Psoas muscle (tissue), 8 donors: Measurements from ENCODE around the gene MAGI2. TPM values are rescaled to one million over a fixed set of nuclear protein-coding genes. Genes with fewer than 3 reads are reported as not detected.

ENCODE experiments used
- ATAC-seq, 4 donors: fragments of 200-7000 bp; cut with Tn5 transposase; one replicate each; pipeline ENCODE4 v1.9.1; 2020; ENCODE audit warnings: moderate library complexity in 3 of 4, mild to moderate bottlenecking in 2 of 4
- DNase-seq, 2 donors: peaks; one replicate each; pipeline ENCODE4 v3.0.0-alpha.2; 2020
- H3K27ac ChIP-seq: fragments of 200-600 bp; one replicate; pipeline ENCODE4 v1.8.0; 2022
- H3K27me3 ChIP-seq, 3 donors: fragments of 200-600 bp in 1 of 3; one replicate each; pipeline versions ENCODE4 v1.6.1 to v1.8.0; 2013 to 2022; ENCODE audit warnings: low read length in 2 of 3, mild to moderate bottlenecking in 2 of 3, moderate library complexity in 1 of 3; ENCODE audit not compliant: insufficient read depth in 3 of 3
- H3K36me3 ChIP-seq, 2 donors: fragments of 200-600 bp in 1 of 2; one replicate each; pipeline versions ENCODE4 v1.6.1 to v1.8.0; 2013 to 2022; ENCODE audit warnings: low read depth in 1 of 2, mild to moderate bottlenecking in 1 of 2, moderate library complexity in 1 of 2; ENCODE audit not compliant: insufficient read depth in 1 of 2
- H3K4me1 ChIP-seq: fragments of 200-600 bp; one replicate; pipeline ENCODE4 v1.8.0; 2022
- H3K4me3 ChIP-seq: fragments of 200-600 bp; one replicate; pipeline ENCODE4 v1.8.0; 2022; ENCODE audit warnings: mild to moderate bottlenecking
- H3K9me3 ChIP-seq: fragments of 200-600 bp; one replicate; pipeline ENCODE4 v1.8.0; 2022
- CTCF ChIP-seq: fragments of 200-600 bp; IDR thresholded peaks from one replicate; pipeline ENCODE4 v1.8.0; 2022; ENCODE audit warnings: antibody characterized with exemption
- WGBS, 3 donors: extraction: QIAGEN DNeasy Blood & Tissue Kit; methylation state at CpG; one replicate each; pipeline versions ENCODE4 v1.1.6 to v1.1.7; 2013; 5-methylcytosine and 5-hydroxymethylcytosine counted together
- intact Hi-C, 2 donors: fragments of 100-400 bp; cut with DNase I; formaldehyde crosslinking; loops; one replicate each; pipeline versions ENCODE4 v1.11.0 to v1.14.2; 2022
- polyA plus RNA-seq, 3 donors: library from polyadenylated mRNA; stranded (reverse); fragments of 200-250 nt; gene quantifications; one replicate each; pipeline ENCODE4 v1.2.3, GENCODE V29; 2013
- total RNA-seq, 4 donors: library from RNA; stranded (reverse); fragmentation: NEBNext Ultra II Directional in 2 of 4; extraction: Animal tissue kit (Norgen Biotek cat#: 25700) in 2 of 4; gene quantifications; one replicate each; pipeline versions ENCODE4 v1.2.1 to v1.2.4, GENCODE V29; 2021 to 2023
- donor health status: healthy with polysubstance abuse.
- donor health status: DM: no; HTN: no; CAD: no; lungs with moderate emphysema.
- donor health status: Bipolar disorder and iron deficiency.
- donor health status: healthy.
- donor health status: DM: yes; HTN: yes; CAD: no.
- donor health status: DM: no; HTN: no; CAD: no.
- donor health status: DM: no; HTN: no; CAD: no.
- donor health status: DM: yes; HTN: yes; CAD: no.

MAGI2 gene
- total and polyA plus RNA-seq, 7 donors, result 0.46 to 2.5 (median 1.4) TPM

GRCh38 chr7:79329464-79329863, 124.0 kb downstream of the MAGI2 start:
- H3K27me3 ChIP-seq, result no peaks in the 10 kb centered on the region
- H3K4me1 ChIP-seq, result no peaks in the 10 kb centered on the region
- no peaks in the 10 kb centered on the region for H3K36me3 ChIP-seq
- WGBS, 3 donors, result 47 to 61% (median 52%) methylated on average over 4 of the region's 4 CpGs
- TF ChIP-seq CTCF, result no peak
- no peak overlapping the region for H3K27ac ChIP-seq
- DNase-seq (no peak), ATAC-seq (no peak)
- H3K9me3 ChIP-seq, result no peaks in the 10 kb centered on the region
- intact Hi-C loops, result no loop called here
- H3K4me3 ChIP-seq, result no peak overlapping the region

GRCh38 chr7:79320741-79321473, 132.6 kb downstream of the MAGI2 start:
- 0 to 38% (median 21%) methylated on average over 2 of the region's 2 CpGs for WGBS, 3 donors
- no peak for TF ChIP-seq CTCF

GRCh38 chr7:79319369-79319768, 134.1 kb downstream of the MAGI2 start:
- ATAC-seq (no peak), DNase-seq (no peak)
- intact Hi-C loops, result no loop called here
- Histone ChIP-seq H3K4me3 (no peak overlapping the region), H3K27ac (no peak overlapping the region), H3K36me3 (no peaks in the 10 kb centered on the region), H3K4me1 (no peaks in the 10 kb centered on the region), H3K27me3 (no peaks in the 10 kb centered on the region), H3K9me3 (no peaks in the 10 kb centered on the region)
- WGBS, 3 donors, result 79 to 88% (median 79%) methylated on average over 1 of the region's 1 CpG
- TF ChIP-seq CTCF, result no peak

More at GRCh38 chr7:79320741-79321473, 132.6 kb downstream of the MAGI2 start:
- no peak for DNase-seq
- Histone ChIP-seq H3K4me1 (no peaks in the 10 kb centered on the region), H3K36me3 (no peaks in the 10 kb centered on the region), H3K27me3 (no peaks in the 10 kb centered on the region), H3K27ac (no peak overlapping the region), H3K4me3 (no peak overlapping the region), H3K9me3 (no peaks in the 10 kb centered on the region)
- intact Hi-C loops, result no loop called here
- no peak for ATAC-seq

GRCh38 chr7:79317728-79318127, 135.7 kb downstream of the MAGI2 start:
- no peak for ATAC-seq
- no peaks in the 10 kb centered on the region for H3K27me3 ChIP-seq
- TF ChIP-seq CTCF, result no peak
- intact Hi-C loops, result no loop called here
- H3K9me3 ChIP-seq, result no peaks in the 10 kb centered on the region
- no peaks in the 10 kb centered on the region for H3K4me1 ChIP-seq
- WGBS, 3 donors, result 60 to 64% (median 61%) methylated on average over 2 of the region's 2 CpGs
- no peak for DNase-seq
- H3K36me3 ChIP-seq, result no peaks in the 10 kb centered on the region
- no peak overlapping the region for H3K27ac ChIP-seq
- no peak overlapping the region for H3K4me3 ChIP-seq

GRCh38 chr7:79312022-79312421, 141.4 kb downstream of the MAGI2 start:
- ATAC-seq (no peak), DNase-seq (no peak)
- intact Hi-C loops, result no loop called here
- Histone ChIP-seq H3K27me3 (no peaks in the 10 kb centered on the region), H3K36me3 (no peaks in the 10 kb centered on the region), H3K9me3 (no peaks in the 10 kb centered on the region), H3K4me3 (no peak overlapping the region), H3K4me1 (no peaks in the 10 kb centered on the region), H3K27ac (no peak overlapping the region)
- no peak for TF ChIP-seq CTCF
- WGBS, 3 donors, result 93 to 96% (median 94%) methylated on average over 3 of the region's 3 CpGs
